SH-SY5Y (cell line): ENCODE measurements around the gene TMEM52B.

ENCODE experiments used
- GATA2 ChIP-seq: IDR thresholded peaks from 2 replicates; pipeline ENCODE4 v1.6.1; 2011; ENCODE audit warnings: mild to moderate bottlenecking, low read depth, low read length
- GATA3 ChIP-seq: IDR thresholded peaks from 2 replicates; pipeline ENCODE4 v1.6.1; 2011; ENCODE audit warnings: low read depth, mild to moderate bottlenecking, low read length, moderate library complexity

Gene TMEM52B

DNA sequence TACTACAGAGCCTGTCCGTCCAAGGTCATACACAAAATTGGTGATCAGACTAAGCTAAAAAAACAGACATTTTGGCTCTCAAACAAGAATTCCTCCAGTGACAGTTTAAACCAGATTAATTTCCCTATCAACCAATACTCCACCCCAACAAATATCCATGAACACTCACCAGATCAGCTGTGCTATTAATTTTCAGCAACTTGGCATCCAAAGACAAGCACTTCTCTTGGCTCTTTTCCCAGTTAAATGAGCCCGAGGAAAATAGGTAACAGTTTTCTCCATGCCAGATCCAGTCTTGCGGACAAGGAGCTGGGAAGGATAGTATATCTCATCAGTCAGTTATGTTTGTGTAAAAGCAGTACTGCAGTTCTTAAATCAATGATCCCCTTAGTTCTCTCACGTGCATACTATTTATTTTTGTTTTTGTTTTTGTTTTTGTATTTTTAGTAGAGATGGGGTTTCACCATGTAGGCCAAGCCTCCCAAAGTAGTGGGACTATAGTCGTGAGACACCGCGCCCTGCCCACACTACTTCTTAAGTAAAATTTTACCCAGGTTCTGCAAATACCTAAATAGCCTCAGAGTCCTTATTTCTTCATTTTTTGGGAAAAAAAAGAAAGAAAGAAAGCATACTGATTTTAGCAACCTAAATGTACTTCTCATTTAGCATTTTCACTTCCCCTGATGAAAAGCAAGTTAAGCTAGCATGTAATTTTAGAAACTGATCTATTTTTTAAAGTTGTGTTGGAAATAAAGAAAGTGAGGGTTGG is 18.0 kb upstream of the TMEM52B start:
- no peak for TF ChIP-seq GATA2
- TF ChIP-seq GATA3, result no peak

GRCh38 chr12:10163084-10163483 is 15.7 kb upstream of the TMEM52B start:
- no peak for TF ChIP-seq GATA2
- TF ChIP-seq GATA3, result no peak

- no peak for TF ChIP-seq GATA2
- TF ChIP-seq GATA3, result no peak
These were observed 13.4 kb upstream of the TMEM52B start for GRCh38 chr12:10165421-10165820.

DNA sequence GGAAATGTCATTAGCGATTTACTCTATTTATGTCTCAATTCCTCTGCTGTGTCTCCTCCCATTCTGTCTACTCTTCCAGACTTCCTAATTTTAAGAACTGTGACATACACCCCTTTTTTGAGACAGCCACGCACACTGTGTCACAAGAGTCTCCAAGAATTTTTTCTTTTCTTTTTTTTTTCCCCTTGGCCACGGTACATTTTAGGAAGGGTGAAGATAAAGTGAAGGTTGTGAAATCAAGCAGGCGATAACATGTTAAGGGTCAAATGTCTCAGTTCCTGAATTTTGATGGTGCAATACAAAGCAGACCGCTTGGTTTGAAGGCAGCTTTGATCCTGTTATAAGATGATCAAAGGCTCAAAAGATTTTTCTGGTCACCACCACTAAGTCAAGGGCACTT is 11.2 kb upstream of the TMEM52B start:
- no peak for TF ChIP-seq GATA2

GRCh38 chr12:10169104-10169503 is 9.7 kb upstream of the TMEM52B start:
- TF ChIP-seq GATA3 (no peak), GATA2 (no peak)

- no peak for TF ChIP-seq GATA2
- no peak for TF ChIP-seq GATA3
These were observed 8.6 kb upstream of the TMEM52B start for GRCh38 chr12:10170216-10170615.

- TF ChIP-seq GATA2 (no peak), GATA3 (no peak)
These were observed 6.7 kb upstream of the TMEM52B start, which contains the start of gene OLR1 for GRCh38 chr12:10171973-10172728. TSS of gene OLR1 (minus strand) at chr12:10172132. CDS start at chr12:10172077, 55 bp downstream.

DNA sequence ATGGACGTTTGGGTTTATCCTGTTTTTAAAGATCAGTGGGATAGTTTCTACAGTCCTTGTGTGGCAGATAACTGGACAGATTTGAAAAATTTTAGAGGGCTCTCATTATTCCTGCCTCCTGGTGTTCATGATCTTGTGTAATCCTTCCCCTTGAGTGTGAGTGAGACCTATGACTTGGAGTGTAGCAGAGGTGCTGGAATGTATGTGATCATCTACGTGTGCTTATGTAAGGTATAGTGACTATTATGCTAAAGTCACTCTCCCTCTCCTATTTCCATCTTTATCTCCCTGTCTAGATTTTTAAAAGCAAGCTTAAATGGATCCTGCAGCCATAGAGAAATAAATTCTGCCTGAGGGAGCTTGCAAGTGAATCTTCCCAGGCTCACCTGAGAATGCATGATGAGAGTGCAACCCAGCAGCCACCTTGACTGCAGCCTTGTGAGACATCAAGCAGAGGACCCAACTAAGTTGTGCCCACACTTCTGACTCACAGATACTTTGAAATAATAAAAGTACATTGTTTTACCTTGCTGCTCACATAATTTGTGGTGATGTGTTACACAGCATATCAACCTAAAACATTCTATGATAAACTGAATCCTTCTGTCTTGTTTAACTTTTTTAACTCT is 3.7 kb upstream of the TMEM52B start:
- TF ChIP-seq GATA2, result no peak
- TF ChIP-seq GATA3, result no peak

GRCh38 chr12:10175846-10176636 is 2.8 kb upstream of the TMEM52B start:
- no peak for TF ChIP-seq GATA2

GRCh38 chr12:10179776-10180181 is 947 bp downstream of the TMEM52B start:
- TF ChIP-seq GATA2, result no peak

GRCh38 chr12:10182354-10183049 is 3.7 kb downstream of the TMEM52B start:
- TF ChIP-seq GATA2 (no peak), GATA3 (no peak)

- no peak for TF ChIP-seq GATA3
- no peak for TF ChIP-seq GATA2
These were observed 5.5 kb downstream of the TMEM52B start for GRCh38 chr12:10184261-10184843.

DNA sequence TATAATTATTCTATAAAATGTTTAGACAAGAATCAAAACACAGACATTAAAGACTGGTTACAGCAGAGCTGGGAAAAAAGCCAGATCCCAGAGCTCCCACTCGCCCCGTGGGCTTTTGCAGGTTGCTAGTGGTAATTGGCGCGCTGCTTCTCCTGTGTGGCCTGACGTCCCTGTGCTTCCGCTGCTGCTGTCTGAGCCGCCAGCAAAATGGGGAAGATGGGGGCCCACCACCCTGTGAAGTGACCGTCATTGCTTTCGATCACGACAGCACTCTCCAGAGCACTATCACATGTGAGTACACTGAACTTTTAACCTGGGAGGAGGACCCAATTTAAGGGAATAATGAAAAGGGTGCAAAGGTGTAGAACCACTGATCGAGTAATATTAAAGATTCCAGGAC is 7.5 kb downstream of the TMEM52B start:
- TF ChIP-seq GATA3 (no peak), GATA2 (no peak)
